ENCODE data around the gene MS4A15.

Gene MS4A15

DNA sequence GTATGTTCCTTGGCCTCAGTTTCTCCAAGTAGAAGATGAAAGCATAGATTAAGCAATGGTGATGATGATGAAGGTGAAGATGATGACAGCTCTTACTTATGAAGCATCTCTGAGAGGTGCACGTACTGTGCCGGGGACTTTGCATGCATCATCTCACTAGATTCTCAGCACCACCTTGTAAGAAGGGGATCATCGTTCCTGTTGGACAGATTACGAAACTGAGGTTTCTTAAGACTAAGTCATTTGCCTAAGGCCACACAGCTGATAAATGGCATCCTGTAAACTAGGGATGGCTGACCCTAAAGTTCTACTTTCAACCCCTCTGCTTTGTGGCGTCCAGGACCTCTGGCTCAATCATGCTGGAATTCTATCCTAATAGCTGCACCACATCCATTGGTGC is 8.7 kb downstream of the MS4A15 start:
- Histone ChIP-seq H3K27me3 (ENCODE audit: insufficient read depth, poor library complexity, severe bottlenecking) (no peaks in the 10 kb centered on the region), H3K4me3 (replicated peaks; ENCODE audit: insufficient read depth, low read length) (no peak overlapping the region), H3K27ac (replicated peaks) (no peak overlapping the region)
- TF ChIP-seq CTCF (IDR thresholded peaks at IDR 0.05; ENCODE audit: insufficient read depth, low read length): no peak
- no peak for TF ChIP-seq REST (IDR thresholded peaks at IDR 0.05; ENCODE audit: insufficient replicate concordance, low read depth)
- TF ChIP-seq GABPA (IDR thresholded peaks at IDR 0.05; ENCODE audit: low read depth): no peak
- no peak for TF ChIP-seq SPI1 (IDR thresholded peaks at IDR 0.05; ENCODE audit: borderline replicate concordance, low read depth)
- no peak for TF ChIP-seq POLR2AphosphoS5 (IDR thresholded peaks at IDR 0.05; ENCODE audit: low read depth)
- DNase-seq (ENCODE audit: low read depth in 1 of 2, low spot score in 1 of 2): no peak

GRCh38 chr11:60766547-60766946 is 9.9 kb downstream of the MS4A15 start:
- H3K27me3 ChIP-seq (ENCODE audit: insufficient read depth, poor library complexity, severe bottlenecking): no peaks in the 10 kb centered on the region
- TF ChIP-seq SPI1 (IDR thresholded peaks at IDR 0.05; ENCODE audit: borderline replicate concordance, low read depth): no peak
- no peak for TF ChIP-seq CTCF (IDR thresholded peaks at IDR 0.05; ENCODE audit: insufficient read depth, low read length)
- no peak for TF ChIP-seq REST (IDR thresholded peaks at IDR 0.05; ENCODE audit: insufficient replicate concordance, low read depth)
- TF ChIP-seq POLR2AphosphoS5 (IDR thresholded peaks at IDR 0.05; ENCODE audit: low read depth): no peak
- no peak for TF ChIP-seq GABPA (IDR thresholded peaks at IDR 0.05; ENCODE audit: low read depth)
- no peak for DNase-seq (ENCODE audit: low read depth in 1 of 2, low spot score in 1 of 2)
- no peak overlapping the region for H3K27ac ChIP-seq (replicated peaks)
- H3K4me3 ChIP-seq (replicated peaks; ENCODE audit: insufficient read depth, low read length): no peak overlapping the region

- TF ChIP-seq CTCF (IDR thresholded peaks at IDR 0.05; ENCODE audit: insufficient read depth, low read length): no peak
- no peak for TF ChIP-seq GABPA (IDR thresholded peaks at IDR 0.05; ENCODE audit: low read depth)
- TF ChIP-seq REST (IDR thresholded peaks at IDR 0.05; ENCODE audit: insufficient replicate concordance, low read depth): no peak
- no peak for TF ChIP-seq POLR2AphosphoS5 (IDR thresholded peaks at IDR 0.05; ENCODE audit: low read depth)
- TF ChIP-seq SPI1 (IDR thresholded peaks at IDR 0.05; ENCODE audit: borderline replicate concordance, low read depth): no peak
- no peak for DNase-seq (ENCODE audit: low read depth in 1 of 2, low spot score in 1 of 2)
- Histone ChIP-seq H3K27me3 (ENCODE audit: insufficient read depth, poor library complexity, severe bottlenecking) (no peaks in the 10 kb centered on the region), H3K4me3 (replicated peaks; ENCODE audit: insufficient read depth, low read length) (no peak overlapping the region), H3K27ac (replicated peaks) (no peak overlapping the region)
Observed at GRCh38 chr11:60767388-60767811, 10.7 kb downstream of the MS4A15 start.
